Body of pancreas (tissue), 4 donors: ENCODE data around the gene GTF2IRD1.

ENCODE experiments used
- POLR2A ChIP-seq, 3 donors: fragments of 450-650 bp; IDR thresholded peaks; one replicate each; pipeline ENCODE4 v1.6.1; 2016; ENCODE audit warnings: antibody characterized with exemption in 3 of 3, mild to moderate bottlenecking in 2 of 3
- TF ChIP-seq, protein P1 (sequence below), 7 experiments: fragments of 450-650 bp in 4 of 7; fragments of 200-600 bp in 3 of 7; sonication (generic) in 3 of 7; IDR thresholded peaks; one replicate each; pipeline ENCODE4 v1.5.1; 2016 to 2019; ENCODE audit warnings: antibody characterized with exemption in 7 of 7

DNA sequence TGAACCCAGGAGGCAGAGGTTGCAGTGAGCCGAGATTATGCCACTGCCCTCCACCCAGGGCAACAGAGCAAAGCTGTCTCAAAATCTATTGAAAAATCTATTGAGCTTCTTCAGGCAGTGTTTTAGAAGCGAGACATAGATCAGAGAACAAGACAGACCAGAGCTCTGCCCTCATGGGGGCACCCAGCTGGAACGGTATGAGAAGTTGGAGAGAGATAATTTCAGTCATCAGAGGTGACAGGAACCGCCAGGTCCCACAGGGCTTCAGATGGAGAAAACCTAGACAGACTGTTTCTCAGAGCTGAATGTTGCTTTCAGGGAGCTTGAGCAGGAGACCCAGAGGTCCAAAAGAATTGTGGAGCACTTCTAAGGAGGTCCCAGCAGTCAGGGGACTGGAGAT, 14.2 kb upstream of the GTF2IRD1 start:
- TF ChIP-seq, protein P1, sequence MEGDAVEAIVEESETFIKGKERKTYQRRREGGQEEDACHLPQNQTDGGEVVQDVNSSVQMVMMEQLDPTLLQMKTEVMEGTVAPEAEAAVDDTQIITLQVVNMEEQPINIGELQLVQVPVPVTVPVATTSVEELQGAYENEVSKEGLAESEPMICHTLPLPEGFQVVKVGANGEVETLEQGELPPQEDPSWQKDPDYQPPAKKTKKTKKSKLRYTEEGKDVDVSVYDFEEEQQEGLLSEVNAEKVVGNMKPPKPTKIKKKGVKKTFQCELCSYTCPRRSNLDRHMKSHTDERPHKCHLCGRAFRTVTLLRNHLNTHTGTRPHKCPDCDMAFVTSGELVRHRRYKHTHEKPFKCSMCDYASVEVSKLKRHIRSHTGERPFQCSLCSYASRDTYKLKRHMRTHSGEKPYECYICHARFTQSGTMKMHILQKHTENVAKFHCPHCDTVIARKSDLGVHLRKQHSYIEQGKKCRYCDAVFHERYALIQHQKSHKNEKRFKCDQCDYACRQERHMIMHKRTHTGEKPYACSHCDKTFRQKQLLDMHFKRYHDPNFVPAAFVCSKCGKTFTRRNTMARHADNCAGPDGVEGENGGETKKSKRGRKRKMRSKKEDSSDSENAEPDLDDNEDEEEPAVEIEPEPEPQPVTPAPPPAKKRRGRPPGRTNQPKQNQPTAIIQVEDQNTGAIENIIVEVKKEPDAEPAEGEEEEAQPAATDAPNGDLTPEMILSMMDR (IDR thresholded peaks at IDR 0.05): no peak
- no peak for TF ChIP-seq POLR2A (IDR thresholded peaks at IDR 0.05)
